Left lung (tissue), 10 donors: ENCODE results near the gene PPP2R2B. TPM values are rescaled to one million over a fixed set of nuclear protein-coding genes. Genes with fewer than 3 reads are reported as not detected.

Source experiments
- ATAC-seq: fragments of 200-7000 bp; cut with Tn5 transposase; one replicate; pipeline ENCODE4 v1.9.1; 2020; ENCODE audit warnings: moderate library complexity
- DNase-seq, 4 donors: peaks; one replicate each; pipeline ENCODE4 v3.0.0-alpha.2; 2013 to 2020
- H3K27ac ChIP-seq, 2 donors: fragments of 200-600 bp; sonication (generic) in 1 of 2; one replicate each; pipeline versions ENCODE4 v1.5.0 to v1.8.0; 2020 to 2021
- H3K27me3 ChIP-seq, 2 donors: fragments of 200-600 bp; sonication (generic) in 1 of 2; one replicate each; pipeline versions ENCODE4 v1.5.0 to v1.8.0; 2020 to 2021
- H3K36me3 ChIP-seq, 2 donors: fragments of 200-600 bp; sonication (generic) in 1 of 2; one replicate each; pipeline versions ENCODE4 v1.5.0 to v1.8.0; 2020 to 2021
- H3K4me1 ChIP-seq, 2 donors: fragments of 200-600 bp; one replicate each; pipeline ENCODE4 v1.8.0; 2021
- H3K4me3 ChIP-seq, 2 donors: fragments of 200-600 bp; sonication (generic) in 1 of 2; one replicate each; pipeline versions ENCODE4 v1.5.0 to v1.8.0; 2020 to 2021; ENCODE audit warnings: mild to moderate bottlenecking in 1 of 2
- H3K9me3 ChIP-seq, 2 donors: fragments of 200-600 bp; sonication (generic) in 1 of 2; one replicate each; pipeline versions ENCODE4 v1.5.0 to v1.8.0; 2020 to 2021
- intact Hi-C, 2 donors: fragments of 100-400 bp; cut with DNase I; formaldehyde crosslinking; loops; one replicate each; pipeline versions ENCODE4 v1.11.2 to v1.14.2; 2022
- polyA plus RNA-seq, 6 donors: library from polyadenylated mRNA; unstranded; fragments of 120-200 nt; gene quantifications; one replicate each; pipeline ENCODE4 v1.2.1, GENCODE V29; 2013; ENCODE audit not compliant: insufficient read length in 6 of 6
- total RNA-seq, 2 donors: library from RNA; stranded (reverse); fragmentation: NEBNext Ultra II Directional; extraction: Animal tissue kit (Norgen Biotek cat#: 25700); gene quantifications; one replicate each; pipeline ENCODE4 v1.2.1, GENCODE V29; 2021
- TF ChIP-seq, protein P1 (sequence below), 2 donors: fragments of 200-600 bp; sonication (generic) in 1 of 2; IDR thresholded peaks; one replicate each; pipeline versions ENCODE4 v1.5.0 to v1.8.0; 2021; ENCODE audit warnings: antibody characterized with exemption in 2 of 2
- donor health status: DM: no; HTN: yes; CAD: no.
- donor health status: DM: no; HTN: no; CAD: no.

The PPP2R2B gene
- total and polyA plus RNA-seq, 8 donors, result 0.23 to 1.5 (median 0.43) TPM

DNA sequence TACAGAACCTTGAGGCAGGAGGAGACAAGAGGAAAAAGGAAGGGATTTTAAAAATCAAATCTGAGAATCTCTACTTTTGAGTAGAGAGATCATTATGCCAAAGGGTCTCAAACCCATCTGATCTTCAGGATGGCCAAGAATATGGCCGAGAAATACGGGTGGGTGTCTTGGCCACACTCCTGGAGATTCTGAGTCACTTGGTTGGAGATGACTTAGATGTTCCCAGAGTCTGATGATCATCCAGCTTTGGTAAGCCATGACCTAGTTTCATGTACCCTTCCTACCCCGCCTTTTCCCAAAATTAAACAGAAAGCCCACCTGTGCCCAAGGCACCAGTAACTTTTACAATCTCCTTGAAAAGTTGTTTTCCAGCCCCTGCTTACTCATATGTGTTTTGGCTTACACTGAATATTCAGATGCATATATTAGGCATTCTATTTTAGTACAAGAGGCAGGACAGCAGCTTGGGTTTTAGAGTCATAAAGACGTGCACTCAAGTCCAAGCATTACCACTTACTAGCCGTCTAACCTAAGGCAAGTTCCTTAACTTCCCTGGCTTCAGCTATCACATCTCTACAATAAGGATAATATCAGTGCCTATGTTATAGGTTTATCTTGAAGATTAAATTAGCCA lies 195.5 kb downstream of the PPP2R2B start:
- Histone ChIP-seq H3K4me3 (no peak overlapping the region), H3K36me3 (no peaks in the 10 kb centered on the region), H3K27me3 (no peaks in the 10 kb centered on the region), H3K27ac (no peak overlapping the region), H3K9me3 (no peaks in the 10 kb centered on the region), H3K4me1 (no peaks in the 10 kb centered on the region)
- intact Hi-C loops, result no loop called here
- DNase-seq (no peak), ATAC-seq (no peak)
- TF ChIP-seq, protein P1, sequence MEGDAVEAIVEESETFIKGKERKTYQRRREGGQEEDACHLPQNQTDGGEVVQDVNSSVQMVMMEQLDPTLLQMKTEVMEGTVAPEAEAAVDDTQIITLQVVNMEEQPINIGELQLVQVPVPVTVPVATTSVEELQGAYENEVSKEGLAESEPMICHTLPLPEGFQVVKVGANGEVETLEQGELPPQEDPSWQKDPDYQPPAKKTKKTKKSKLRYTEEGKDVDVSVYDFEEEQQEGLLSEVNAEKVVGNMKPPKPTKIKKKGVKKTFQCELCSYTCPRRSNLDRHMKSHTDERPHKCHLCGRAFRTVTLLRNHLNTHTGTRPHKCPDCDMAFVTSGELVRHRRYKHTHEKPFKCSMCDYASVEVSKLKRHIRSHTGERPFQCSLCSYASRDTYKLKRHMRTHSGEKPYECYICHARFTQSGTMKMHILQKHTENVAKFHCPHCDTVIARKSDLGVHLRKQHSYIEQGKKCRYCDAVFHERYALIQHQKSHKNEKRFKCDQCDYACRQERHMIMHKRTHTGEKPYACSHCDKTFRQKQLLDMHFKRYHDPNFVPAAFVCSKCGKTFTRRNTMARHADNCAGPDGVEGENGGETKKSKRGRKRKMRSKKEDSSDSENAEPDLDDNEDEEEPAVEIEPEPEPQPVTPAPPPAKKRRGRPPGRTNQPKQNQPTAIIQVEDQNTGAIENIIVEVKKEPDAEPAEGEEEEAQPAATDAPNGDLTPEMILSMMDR (IDR thresholded peaks at IDR 0.05), result no peak

DNA sequence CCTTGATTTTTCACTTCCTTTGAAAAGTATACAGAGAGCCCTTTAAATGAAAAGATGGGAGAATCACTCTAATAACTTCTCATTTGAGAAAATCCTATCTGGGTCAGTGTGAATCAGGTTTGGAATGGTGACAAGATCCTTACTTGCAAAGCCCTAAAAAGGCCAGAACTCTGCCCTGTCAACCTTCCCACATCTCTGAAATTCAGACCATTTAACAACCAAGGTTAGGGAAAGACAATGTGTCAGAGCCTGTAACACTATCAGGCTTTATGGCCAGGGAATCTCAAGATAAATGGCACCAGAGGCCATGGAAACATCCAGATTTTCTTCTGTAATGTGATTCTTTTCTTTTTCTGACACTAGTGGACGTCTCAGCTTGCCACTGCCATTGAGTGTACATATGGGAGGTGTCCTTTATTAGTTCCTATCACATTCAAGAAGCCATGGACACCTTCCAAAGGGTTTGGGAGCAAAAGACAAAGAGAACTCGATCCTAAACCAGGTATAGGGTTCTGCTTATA lies 196.9 kb downstream of the PPP2R2B start:
- no peak for DNase-seq
- TF ChIP-seq, protein P1 (IDR thresholded peaks at IDR 0.05), result no peak
- no peak overlapping the region for H3K4me3 ChIP-seq
- H3K27me3 ChIP-seq, result no peaks in the 10 kb centered on the region
- no peaks in the 10 kb centered on the region for H3K4me1 ChIP-seq
- H3K36me3 ChIP-seq, result no peaks in the 10 kb centered on the region
- no peak overlapping the region for H3K27ac ChIP-seq
- H3K9me3 ChIP-seq, result no peaks in the 10 kb centered on the region
- ATAC-seq, result no peak
- intact Hi-C loops, result no loop called here

DNA sequence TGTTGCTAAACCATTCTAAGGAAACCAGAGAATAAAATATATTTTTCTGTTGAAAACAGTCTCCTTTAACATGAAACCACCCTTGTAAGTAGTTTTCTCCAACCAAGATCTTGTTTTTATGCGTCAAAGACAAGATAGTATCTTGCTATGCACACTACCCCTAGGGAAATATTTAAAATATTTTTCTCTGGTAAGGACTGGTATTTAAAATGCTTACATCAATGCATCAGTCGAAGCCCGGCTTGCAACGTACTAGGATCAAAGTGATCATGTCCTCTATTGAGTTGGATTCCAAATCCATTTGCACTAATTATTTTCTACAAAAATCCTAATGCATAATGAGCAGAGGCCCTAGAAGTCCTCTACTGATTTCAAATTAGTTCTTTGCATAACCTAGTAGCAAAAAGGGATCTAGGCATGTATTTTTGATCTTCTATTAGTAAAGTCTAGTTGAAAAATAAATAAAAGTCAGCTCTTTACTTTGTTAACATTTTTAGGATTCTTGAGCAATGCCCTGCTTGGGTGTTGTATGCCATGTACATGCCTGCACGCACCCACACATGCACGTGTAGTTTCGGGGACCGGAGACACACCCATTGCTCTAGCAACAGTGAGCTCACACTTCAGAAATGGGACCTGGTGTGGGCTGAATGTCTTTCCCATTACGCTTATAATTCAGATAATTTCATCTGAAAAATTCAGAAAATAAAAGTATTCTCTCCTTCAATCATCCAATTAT lies 197.5 kb downstream of the PPP2R2B start:
- no peaks in the 10 kb centered on the region for H3K4me1 ChIP-seq
- no peaks in the 10 kb centered on the region for H3K9me3 ChIP-seq
- ATAC-seq, result no peak
- intact Hi-C loops, result no loop called here
- no peak overlapping the region for H3K27ac ChIP-seq
- no peaks in the 10 kb centered on the region for H3K27me3 ChIP-seq
- no peak for DNase-seq
- no peak overlapping the region for H3K4me3 ChIP-seq
- H3K36me3 ChIP-seq, result no peaks in the 10 kb centered on the region
- TF ChIP-seq, protein P1 (IDR thresholded peaks at IDR 0.05), result no peak

DNA sequence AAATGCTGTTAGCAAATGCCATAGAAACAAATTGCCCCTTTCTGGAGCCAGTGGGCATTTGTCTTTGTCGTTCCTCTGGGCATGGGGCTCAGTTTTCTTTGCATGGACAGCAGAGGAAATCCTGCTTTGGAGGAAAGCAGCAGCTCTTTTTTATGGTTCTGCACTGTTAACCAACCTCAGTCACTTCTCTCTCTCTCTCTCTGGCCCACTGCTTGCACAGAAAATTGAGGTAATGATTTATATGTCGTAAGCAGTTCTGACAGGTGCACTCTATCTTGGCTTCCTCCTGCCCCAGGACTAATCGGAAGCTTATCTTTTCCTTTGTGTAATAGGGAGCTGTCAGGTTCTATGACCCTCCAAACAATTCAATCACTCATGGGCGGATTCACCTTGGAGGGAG lies 202.9 kb downstream of the PPP2R2B start:
- DNase-seq (no peak), ATAC-seq (no peak)
- Histone ChIP-seq H3K27ac (no peak overlapping the region), H3K4me1 (no peaks in the 10 kb centered on the region), H3K9me3 (no peaks in the 10 kb centered on the region), H3K4me3 (no peak overlapping the region), H3K27me3 (no peaks in the 10 kb centered on the region), H3K36me3 (no peaks in the 10 kb centered on the region)
- TF ChIP-seq, protein P1 (IDR thresholded peaks at IDR 0.05), result no peak
- intact Hi-C loops, result no loop called here

DNA sequence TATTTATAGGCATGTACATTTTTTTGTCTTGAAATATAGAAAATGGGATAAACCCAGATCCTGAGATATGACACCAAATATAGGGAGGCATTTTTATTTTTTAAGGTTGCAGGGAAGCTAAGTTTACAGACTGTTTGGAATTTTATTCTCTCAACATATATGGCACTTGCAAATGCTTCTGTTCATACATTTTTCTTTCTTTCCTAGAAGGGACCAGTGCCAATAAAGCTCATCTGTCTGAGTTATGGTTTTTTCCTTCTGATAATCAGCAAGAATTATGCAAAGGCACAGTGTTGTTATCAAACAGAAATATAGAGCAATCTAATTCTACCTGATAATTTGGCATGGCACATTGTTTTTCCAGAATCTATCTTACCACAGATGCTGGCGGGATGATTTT lies 205.7 kb downstream of the PPP2R2B start:
- no peaks in the 10 kb centered on the region for H3K36me3 ChIP-seq
- intact Hi-C loops, result no loop called here
- TF ChIP-seq, protein P1 (IDR thresholded peaks at IDR 0.05), result no peak
- H3K4me3 ChIP-seq, result no peak overlapping the region
- no peak overlapping the region for H3K27ac ChIP-seq
- ATAC-seq (no peak), DNase-seq (no peak)
- H3K27me3 ChIP-seq, result no peaks in the 10 kb centered on the region
- H3K4me1 ChIP-seq, result no peaks in the 10 kb centered on the region
- H3K9me3 ChIP-seq, result no peaks in the 10 kb centered on the region
